Skin epidermis (tissue), 12 donors: ENCODE results near the gene RSU1.

Source experiments
- H3K27ac ChIP-seq, 21 experiments: fragments of 200-600 bp; sonication (generic) in 11 of 21; one replicate each; pipeline ENCODE4 v1.5.0; 2020; ENCODE audit warnings: mild to moderate bottlenecking in 3 of 21, inconsistent platforms in 2 of 21, moderate library complexity in 2 of 21
- H3K4me3 ChIP-seq, 7 experiments: fragments of 200-600 bp; sonication (generic) in 2 of 7; one replicate each; pipeline ENCODE4 v1.5.0; 2020; ENCODE audit warnings: inconsistent platforms in 2 of 7, mild to moderate bottlenecking in 2 of 7, moderate library complexity in 1 of 7

RSU1 gene

GRCh38 chr10:16817125-16818019, at the start of gene RSU1:
RSU1 (minus strand) TSS chr10:16817424; CDS start chr10:16817081, 343 bp downstream.
- peak within 1 kb of the TSS; percentile 50 to 81 (median 69) for H3K4me3 ChIP-seq
- H3K27ac ChIP-seq = peak within 1 kb of the TSS in 20 of 21 experiments; percentile 76 to 95 (median 87)

- no peak overlapping the region for H3K27ac ChIP-seq
- H3K4me3 ChIP-seq = no peak overlapping the region
Observed at GRCh38 chr10:16866541-16867275, 49.5 kb upstream of the RSU1 start.

- Histone ChIP-seq H3K4me3 (no peak overlapping the region), H3K27ac (no peak overlapping the region)
Observed at GRCh38 chr10:16865766-16866165, 48.5 kb upstream of the RSU1 start.

GRCh38 chr10:16863766-16864165, 46.5 kb upstream of the RSU1 start:
- no peak overlapping the region for H3K4me3 ChIP-seq
- no peak overlapping the region for H3K27ac ChIP-seq

- H3K27ac ChIP-seq = no peak overlapping the region
- H3K4me3 ChIP-seq = no peak overlapping the region
Observed at GRCh38 chr10:16857419-16857818, 40.2 kb upstream of the RSU1 start.

GRCh38 chr10:16856567-16856966, 39.3 kb upstream of the RSU1 start:
- Histone ChIP-seq H3K27ac (no peak overlapping the region), H3K4me3 (no peak overlapping the region)

- Histone ChIP-seq H3K4me3 (no peak overlapping the region), H3K27ac (peak overlapping the region in 1 of 21 experiments; percentile 12)
Observed at GRCh38 chr10:16856092-16856491, 38.9 kb upstream of the RSU1 start.

- H3K27ac ChIP-seq = no peak overlapping the region
- no peak overlapping the region for H3K4me3 ChIP-seq
Observed at GRCh38 chr10:16854623-16855022, 37.4 kb upstream of the RSU1 start.

GRCh38 chr10:16853809-16854208, 36.6 kb upstream of the RSU1 start:
- H3K4me3 ChIP-seq = no peak overlapping the region

GRCh38 chr10:16853201-16853600, 36.0 kb upstream of the RSU1 start:
- Histone ChIP-seq H3K27ac (no peak overlapping the region), H3K4me3 (no peak overlapping the region)

More at GRCh38 chr10:16853809-16854208, 36.6 kb upstream of the RSU1 start:
- no peak overlapping the region for H3K27ac ChIP-seq

GRCh38 chr10:16852624-16853023, 35.4 kb upstream of the RSU1 start:
- H3K27ac ChIP-seq = no peak overlapping the region
- H3K4me3 ChIP-seq = no peak overlapping the region

GRCh38 chr10:16848562-16849154, 31.4 kb upstream of the RSU1 start:
- Histone ChIP-seq H3K4me3 (no peak overlapping the region), H3K27ac (no peak overlapping the region)

GRCh38 chr10:16847644-16848043, 30.4 kb upstream of the RSU1 start:
- Histone ChIP-seq H3K4me3 (no peak overlapping the region), H3K27ac (peak overlapping the region in 2 of 21 experiments; percentile 6 to 46)

GRCh38 chr10:16845248-16845647, 28.0 kb upstream of the RSU1 start:
- H3K4me3 ChIP-seq = no peak overlapping the region

GRCh38 chr10:16843252-16843870, 26.1 kb upstream of the RSU1 start:
- Histone ChIP-seq H3K4me3 (no peak overlapping the region), H3K27ac (peak overlapping the region in 1 of 21 experiments; percentile 58)

More at GRCh38 chr10:16845248-16845647, 28.0 kb upstream of the RSU1 start:
- peak overlapping the region in 5 of 21 experiments; percentile 21 to 58 (median 32) for H3K27ac ChIP-seq

- Histone ChIP-seq H3K27ac (no peak overlapping the region), H3K4me3 (no peak overlapping the region)
Observed at GRCh38 chr10:16835228-16835627, 18.0 kb upstream of the RSU1 start.

- peak overlapping the region in 19 of 21 experiments; percentile 12 to 84 (median 62) for H3K27ac ChIP-seq
- H3K4me3 ChIP-seq = no peak overlapping the region
Observed at GRCh38 chr10:16832351-16833080, 15.3 kb upstream of the RSU1 start.

GRCh38 chr10:16828701-16829175, 11.5 kb upstream of the RSU1 start:
- Histone ChIP-seq H3K27ac (peak overlapping the region in 7 of 21 experiments; percentile 7 to 56 (median 27)), H3K4me3 (no peak overlapping the region)

- peak overlapping the region in 6 of 21 experiments; percentile 7 to 56 (median 43) for H3K27ac ChIP-seq
- H3K4me3 ChIP-seq = no peak overlapping the region
Observed at GRCh38 chr10:16828114-16828568, 10.9 kb upstream of the RSU1 start.
